ENCODE measurements around the gene PRKCE.

PRKCE gene

GRCh38 chr2:46173636-46174250 lies 522.3 kb downstream of the PRKCE start:
- no peak for TF ChIP-seq CTCF (IDR thresholded peaks at IDR 0.05; ENCODE audit: insufficient read depth, missing control alignments)
- FAIRE-seq = no peak
- no peak for DNase-seq (ENCODE audit: insufficient read length, low spot score)

GRCh38 chr2:46174345-46175170 lies 523.1 kb downstream of the PRKCE start:
- DNase-seq (ENCODE audit: insufficient read length, low spot score) = no peak
- FAIRE-seq = no peak
- no peak for TF ChIP-seq CTCF (IDR thresholded peaks at IDR 0.05; ENCODE audit: insufficient read depth, missing control alignments)

GRCh38 chr2:46175419-46175818 lies 523.9 kb downstream of the PRKCE start:
- no peak for FAIRE-seq
- TF ChIP-seq CTCF (IDR thresholded peaks at IDR 0.05; ENCODE audit: insufficient read depth, missing control alignments) = no peak
- no peak for DNase-seq (ENCODE audit: insufficient read length, low spot score)

GRCh38 chr2:46177461-46178089 lies 526.1 kb downstream of the PRKCE start:
- DNase-seq (ENCODE audit: insufficient read length, low spot score) (no peak), FAIRE-seq (no peak)
- no peak for TF ChIP-seq CTCF (IDR thresholded peaks at IDR 0.05; ENCODE audit: insufficient read depth, missing control alignments)

- DNase-seq (ENCODE audit: insufficient read length, low spot score) (no peak), FAIRE-seq (no peak)
- no peak for TF ChIP-seq CTCF (IDR thresholded peaks at IDR 0.05; ENCODE audit: insufficient read depth, missing control alignments)
Observed at GRCh38 chr2:46179037-46179621, 527.7 kb downstream of the PRKCE start.

GRCh38 chr2:46180189-46180588 lies 528.7 kb downstream of the PRKCE start:
- no peak for TF ChIP-seq CTCF (IDR thresholded peaks at IDR 0.05; ENCODE audit: insufficient read depth, missing control alignments)
- FAIRE-seq = no peak
- DNase-seq (ENCODE audit: insufficient read length, low spot score) = no peak

Data from D721Med (cell line).